WTC11 (cell line): ENCODE measurements around the gene NANOGP8.

Experiments
- CREB1 ChIP-seq: sonication (generic); formaldehyde crosslinking; IDR thresholded peaks from 2 replicates; pipeline ENCODE4 v1.8.0; 2023; ENCODE audit warnings: mild to moderate bottlenecking, missing genetic modification reagents
- CTCF ChIP-seq: fragments of 200-600 bp; IDR thresholded peaks from 2 replicates; pipeline ENCODE4 v1.8.0; 2022; ENCODE audit warnings: antibody characterized with exemption
- E2F4 ChIP-seq: sonication (generic); formaldehyde crosslinking; IDR thresholded peaks from 2 replicates; pipeline ENCODE4 v1.8.1; 2022; ENCODE audit warnings: low read depth, mild to moderate bottlenecking, moderate library complexity, missing genetic modification reagents, borderline replicate concordance
- NR3C1 ChIP-seq: sonication (generic); formaldehyde crosslinking; conservative IDR thresholded peaks from 2 replicates; pipeline ENCODE4 v1.8.1; 2023; ENCODE audit warnings: low read depth, mild to moderate bottlenecking, missing genetic modification reagents
- OVOL2 ChIP-seq: fragments of 250-450 bp; sonication (Bioruptor Pico); IDR thresholded peaks from 2 replicates; pipeline ENCODE4 v1.9.0; 2021; ENCODE audit warnings: mild to moderate bottlenecking, borderline replicate concordance
- SP1 ChIP-seq: sonication (generic); formaldehyde crosslinking; conservative IDR thresholded peaks from 2 replicates; pipeline ENCODE4 v1.8.1; 2022; ENCODE audit warnings: missing genetic modification reagents
- ZNF671 ChIP-seq: fragments of 250-450 bp; sonication (Bioruptor Pico); IDR thresholded peaks from 2 replicates; pipeline ENCODE4 v1.8.0; 2021; ENCODE audit warnings: mild to moderate bottlenecking

- TF ChIP-seq NR3C1 (CRISPR knock-in tag) (no peak), CTCF (no peak), E2F4 (no peak), SP1 (CRISPR knock-in tag) (no peak), OVOL2 (no peak), CREB1 (CRISPR knock-in tag) (no peak), ZNF671 (CRISPR knock-in tag) (no peak)
These were observed 27.3 kb upstream of the NANOGP8 start for GRCh38 chr15:35112346-35112745.
